H9 (cell line): ENCODE measurements around the gene EPHB2. TPM values are rescaled to one million over a fixed set of nuclear protein-coding genes. Genes with fewer than 3 reads are reported as not detected.

ENCODE experiments used
- DNase-seq: peaks from one replicate; pipeline ENCODE4 v3.0.0-alpha.2; 2017
- H2AFZ ChIP-seq: one replicate; pipeline ENCODE4 v1.6.1; 2013; ENCODE audit warnings: mild to moderate bottlenecking, low read length, control low read depth, moderate library complexity
- H2AK5ac ChIP-seq: 2 replicates; pipeline ENCODE4 v1.6.1; 2013; ENCODE audit warnings: low read length, control low read depth, mixed read lengths; ENCODE audit not compliant: insufficient read length
- H2BK120ac ChIP-seq: one replicate; pipeline ENCODE4 v1.6.1; 2013; ENCODE audit warnings: low read depth, mild to moderate bottlenecking, low read length, control low read depth, inconsistent platforms; ENCODE audit not compliant: poor library complexity, severe bottlenecking
- H2BK12ac ChIP-seq: 2 replicates; pipeline ENCODE4 v1.6.1; 2013; ENCODE audit warnings: low read length, control low read depth, mixed read lengths, low read depth; ENCODE audit not compliant: insufficient read length
- H2BK15ac ChIP-seq: 2 replicates; pipeline ENCODE4 v1.6.1; 2013; ENCODE audit warnings: low read depth, low read length, control low read depth
- H2BK20ac ChIP-seq: one replicate; pipeline ENCODE4 v1.6.1; 2013; ENCODE audit warnings: low read depth, mild to moderate bottlenecking, low read length, control low read depth, inconsistent platforms; ENCODE audit not compliant: poor library complexity, severe bottlenecking
- H2BK5ac ChIP-seq: 2 replicates; pipeline ENCODE4 v1.6.1; 2013; ENCODE audit warnings: low read length, control low read depth, mixed read lengths; ENCODE audit not compliant: insufficient read length
- H3K14ac ChIP-seq: 2 replicates; pipeline ENCODE4 v1.6.1; 2013; ENCODE audit warnings: low read length, control low read depth; ENCODE audit not compliant: insufficient read depth
- H3K18ac ChIP-seq: 2 replicates; pipeline ENCODE4 v1.6.1; 2013; ENCODE audit warnings: low read depth, mild to moderate bottlenecking, mixed read lengths, low read length, control low read depth; ENCODE audit not compliant: insufficient read length
- H3K23ac ChIP-seq: 2 replicates; pipeline ENCODE4 v1.6.1; 2013; ENCODE audit warnings: low read length, control low read depth, mixed read lengths, low read depth; ENCODE audit not compliant: insufficient read length
- H3K23me2 ChIP-seq: 2 replicates; pipeline ENCODE4 v1.6.1; 2013; ENCODE audit warnings: low read depth, mild to moderate bottlenecking, mixed read lengths, low read length, control low read depth; ENCODE audit not compliant: insufficient read length, poor library complexity, severe bottlenecking
- H3K27ac ChIP-seq: 2 replicates; pipeline ENCODE4 v1.5.1; 2013; ENCODE audit warnings: low read length, control low read depth, mixed read lengths, low read depth; ENCODE audit not compliant: insufficient read length
- H3K27me3 ChIP-seq: 2 replicates; pipeline ENCODE4 v1.6.1; 2013; ENCODE audit warnings: low read length, control low read depth, inconsistent platforms; ENCODE audit not compliant: insufficient read depth
- H3K4ac ChIP-seq: 2 replicates; pipeline ENCODE4 v1.6.1; 2013; ENCODE audit warnings: low read depth, mild to moderate bottlenecking, control low read depth, inconsistent platforms, low read length, moderate library complexity
- H3K4me1 ChIP-seq: 2 replicates; pipeline ENCODE4 v1.6.1; 2013; ENCODE audit warnings: low read length, control low read depth, inconsistent platforms; ENCODE audit not compliant: insufficient read depth
- H3K4me2 ChIP-seq: 2 replicates; pipeline ENCODE4 v1.6.1; 2013; ENCODE audit warnings: low read length, control low read depth, mixed read lengths; ENCODE audit not compliant: insufficient read length, insufficient read depth
- H3K56ac ChIP-seq: 2 replicates; pipeline ENCODE4 v1.6.1; 2013; ENCODE audit warnings: low read depth, mild to moderate bottlenecking, mixed read lengths, low read length, control low read depth; ENCODE audit not compliant: insufficient read length
- H3K79me1 ChIP-seq: 2 replicates; pipeline ENCODE4 v1.6.1; 2013; ENCODE audit warnings: low read depth, mild to moderate bottlenecking, moderate library complexity, low read length, control low read depth, inconsistent platforms; ENCODE audit not compliant: insufficient read depth, poor library complexity, severe bottlenecking
- H3K79me2 ChIP-seq: 2 replicates; pipeline ENCODE4 v1.6.1; 2013; ENCODE audit warnings: low read length, control low read depth, inconsistent platforms; ENCODE audit not compliant: insufficient read depth
- H3K9ac ChIP-seq: 2 replicates; pipeline ENCODE4 v1.6.1; 2013; ENCODE audit warnings: low read length, control low read depth, mixed read lengths; ENCODE audit not compliant: insufficient read length; ENCODE audit errors: extremely low read depth
- H3K9me3 ChIP-seq: one replicate; pipeline ENCODE4 v1.6.1; 2013; ENCODE audit warnings: low read depth, low read length, inconsistent platforms; ENCODE audit not compliant: control insufficient read depth
- H3T11ph ChIP-seq: one replicate; pipeline ENCODE4 v1.6.1; 2013; ENCODE audit warnings: mild to moderate bottlenecking, low read length, control low read depth, inconsistent platforms
- H4K20me1 ChIP-seq: one replicate; pipeline ENCODE4 v1.6.1; 2013; ENCODE audit not compliant: control insufficient read depth, insufficient read length, insufficient read depth
- H4K5ac ChIP-seq: 2 replicates; pipeline ENCODE4 v1.6.1; 2013; ENCODE audit warnings: low read depth, mild to moderate bottlenecking, mixed read lengths, low read length, control low read depth; ENCODE audit not compliant: insufficient read length
- H4K8ac ChIP-seq: replicated peaks from 2 replicates; pipeline ENCODE4 v1.6.1; 2013; ENCODE audit warnings: low read length, control low read depth, mixed read lengths, low read depth; ENCODE audit not compliant: insufficient read length
- H4K91ac ChIP-seq: 2 replicates; pipeline ENCODE4 v1.6.1; 2013; ENCODE audit warnings: low read depth, mild to moderate bottlenecking, moderate library complexity, mixed read lengths, low read length, control low read depth; ENCODE audit not compliant: insufficient read length
- H3K27ac Mint-ChIP-seq, 3 experiments: 2 replicates in 2 of 3; 3 replicates in 1 of 3; pipeline ENCODE4 v1.8.0; 2020 to 2021; ENCODE audit warnings: mixed read lengths in 3 of 3, mild to moderate bottlenecking in 1 of 3, moderate library complexity in 1 of 3
- H3K27me3 Mint-ChIP-seq: 2 replicates; pipeline ENCODE4 v1.8.0; 2021; ENCODE audit warnings: low read depth, mild to moderate bottlenecking, moderate library complexity, mixed read lengths
- H3K36me3 Mint-ChIP-seq, 3 experiments: 2 replicates in 2 of 3; 3 replicates in 1 of 3; pipeline ENCODE4 v1.8.0; 2020 to 2021; ENCODE audit warnings: low read depth in 3 of 3, mixed read lengths in 3 of 3; ENCODE audit not compliant: insufficient read depth in 1 of 3
- H3K4me1 Mint-ChIP-seq, 2 experiments: 2 replicates each; pipeline ENCODE4 v1.8.0; 2020; ENCODE audit warnings: mixed read lengths in 2 of 2
- H3K4me3 Mint-ChIP-seq, 2 experiments: 2 replicates in 1 of 2; 3 replicates in 1 of 2; pipeline ENCODE4 v1.8.0; 2020 to 2021; ENCODE audit warnings: mild to moderate bottlenecking in 2 of 2, mixed read lengths in 2 of 2, moderate library complexity in 1 of 2
- H3K9me3 Mint-ChIP-seq, 2 experiments: 2 replicates in 1 of 2; 3 replicates in 1 of 2; pipeline ENCODE4 v1.8.0; 2020; ENCODE audit warnings: mild to moderate bottlenecking in 2 of 2, mixed read lengths in 2 of 2, moderate library complexity in 1 of 2
- WGBS: extraction: QIAGEN DNeasy Blood & Tissue Kit; methylation state at CpG from one replicate; pipeline ENCODE4 v1.1.7; 2013; ENCODE audit warnings: missing lambda C conversion rate, low lambda C conversion rate, mixed read lengths; ENCODE audit not compliant: insufficient read length; ENCODE audit errors: extremely low coverage; 5-methylcytosine and 5-hydroxymethylcytosine counted together
- total RNA-seq: library from RNA; stranded (reverse); gene quantifications from 2 replicates; pipeline ENCODE4 v1.2.1, GENCODE V29; 2021
- TF ChIP-seq, protein P1 (sequence below): fragments of 200-600 bp; sonication (generic); conservative IDR thresholded peaks from 3 replicates; pipeline ENCODE4 v1.8.0; 2021; ENCODE audit warnings: antibody characterized with exemption, mild to moderate bottlenecking

Gene EPHB2
- total RNA-seq, 1 experiment from 2014 or later = 9.5 TPM

GRCh38 chr1:22731924-22732720 is 21.5 kb downstream of the EPHB2 start:
- no CpG with 5 or more reads among the region's 12 CpGs for WGBS
- Histone ChIP-seq H3T11ph (no peak overlapping the region), H2BK5ac (no peak overlapping the region), H3K27me3 (no peaks in the 10 kb centered on the region), H3K4ac (no peak overlapping the region), H3K56ac (no peak overlapping the region), H4K5ac (no peak overlapping the region), H3K79me1 (no peaks in the 10 kb centered on the region), H3K9ac (no peak overlapping the region), H3K14ac (no peak overlapping the region), H2BK12ac (no peak overlapping the region), H3K23ac (no peak overlapping the region), H4K20me1 (no peaks in the 10 kb centered on the region), H4K8ac (no peak overlapping the region), H3K18ac (no peak overlapping the region), H2BK20ac (no peak overlapping the region), H2AFZ (no peak overlapping the region), H2BK15ac (no peak overlapping the region), H3K79me2 (no peaks in the 10 kb centered on the region), H3K27ac (no peak overlapping the region), H4K91ac (no peak overlapping the region), H3K4me1 (no peaks in the 10 kb centered on the region; the same call in 1 of the 2 replicates), H3K9me3 (no peaks in the 10 kb centered on the region), H3K4me2 (no peak overlapping the region), H2BK120ac (no peak overlapping the region), H3K23me2 (no peaks in the 10 kb centered on the region), H2AK5ac (no peak overlapping the region)
- Mint-ChIP-seq H3K27me3 (no peaks in the 10 kb centered on the region; the same call in 1 of the 2 replicates), H3K27ac (0 out of 7 replicates have a peak overlapping the region, but pooled peaks of 1 of the 3 experiments have one; percentile 11), H3K9me3 (no peaks in the 10 kb centered on the region), H3K4me3 (no peak overlapping the region), H3K36me3 (no peaks in the 10 kb centered on the region; a peak in 1 of 7 replicates), H3K4me1 (peaks cover 11 to 29% of the 10 kb centered on the region in 2 experiments)
- DNase-seq = peak; percentile 69
- TF ChIP-seq, protein P1, sequence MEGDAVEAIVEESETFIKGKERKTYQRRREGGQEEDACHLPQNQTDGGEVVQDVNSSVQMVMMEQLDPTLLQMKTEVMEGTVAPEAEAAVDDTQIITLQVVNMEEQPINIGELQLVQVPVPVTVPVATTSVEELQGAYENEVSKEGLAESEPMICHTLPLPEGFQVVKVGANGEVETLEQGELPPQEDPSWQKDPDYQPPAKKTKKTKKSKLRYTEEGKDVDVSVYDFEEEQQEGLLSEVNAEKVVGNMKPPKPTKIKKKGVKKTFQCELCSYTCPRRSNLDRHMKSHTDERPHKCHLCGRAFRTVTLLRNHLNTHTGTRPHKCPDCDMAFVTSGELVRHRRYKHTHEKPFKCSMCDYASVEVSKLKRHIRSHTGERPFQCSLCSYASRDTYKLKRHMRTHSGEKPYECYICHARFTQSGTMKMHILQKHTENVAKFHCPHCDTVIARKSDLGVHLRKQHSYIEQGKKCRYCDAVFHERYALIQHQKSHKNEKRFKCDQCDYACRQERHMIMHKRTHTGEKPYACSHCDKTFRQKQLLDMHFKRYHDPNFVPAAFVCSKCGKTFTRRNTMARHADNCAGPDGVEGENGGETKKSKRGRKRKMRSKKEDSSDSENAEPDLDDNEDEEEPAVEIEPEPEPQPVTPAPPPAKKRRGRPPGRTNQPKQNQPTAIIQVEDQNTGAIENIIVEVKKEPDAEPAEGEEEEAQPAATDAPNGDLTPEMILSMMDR = peak; percentile 68
